HL-60/S4 treated with retinoic acid at 250 ng/mL for 4 days and 3 days (cell line): ENCODE data around the gene SLC47A2.
"Not testable (repeated sequence)": the region's sequence is repeated elsewhere in the genome, so short reads cannot be mapped to it uniquely, and the experiment has no call there.

Experiments
- in situ Hi-C: fragments of 300-500 bp; cut with MboI; formaldehyde crosslinking; loops from 2 replicates; pipeline ENCODE4 v1.7.0; 2022; ENCODE audit warnings: low sequenced_read_pairs

The SLC47A2 gene

DNA sequence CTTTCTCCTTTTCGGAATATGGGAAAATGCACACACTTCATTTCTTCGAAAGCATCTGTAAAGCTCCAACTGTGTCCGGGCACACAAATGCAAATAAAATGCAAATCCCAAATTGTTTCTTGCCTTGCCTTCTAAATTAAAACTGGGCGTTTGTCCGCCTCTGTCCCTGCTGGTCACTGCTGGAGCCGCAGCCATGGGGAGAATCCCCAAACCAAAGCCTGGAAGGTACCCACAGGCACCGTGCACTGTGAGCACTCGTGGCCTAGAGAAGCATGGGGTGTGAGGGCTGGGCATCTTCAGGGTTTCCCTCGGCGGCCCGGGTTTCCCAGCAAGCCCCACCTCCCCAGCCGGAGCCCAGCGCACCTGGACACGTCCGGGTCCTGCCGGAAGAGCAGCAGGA, 2.9 kb downstream of the SLC47A2 start:
- in situ Hi-C loops = no loop called here

- in situ Hi-C loops = no loop called here
Observed at GRCh38 chr17:19712436-19713004, 3.9 kb downstream of the SLC47A2 start.

DNA sequence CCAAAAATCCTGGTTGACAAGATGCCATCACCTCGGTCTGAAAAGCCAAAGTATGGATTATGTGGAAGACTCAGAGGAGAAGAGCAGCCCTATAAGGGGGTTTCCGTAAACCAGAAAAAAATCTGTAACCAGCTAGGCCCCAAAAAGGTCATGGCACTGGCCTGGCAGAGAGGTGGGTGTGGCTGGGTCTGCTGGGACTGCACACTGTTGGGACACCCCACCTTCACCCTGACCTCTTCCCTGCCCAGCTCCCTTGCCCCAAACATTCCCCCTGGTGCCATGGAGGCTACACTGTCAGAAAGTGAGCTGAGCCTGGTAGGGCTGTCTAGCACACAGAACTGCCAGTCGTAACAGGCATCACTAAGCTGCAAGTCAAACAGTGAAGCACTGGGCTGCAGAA, 6.5 kb downstream of the SLC47A2 start:
- in situ Hi-C loops = no loop called here

- in situ Hi-C loops = no loop called here
Observed at GRCh38 chr17:19708431-19709175, 7.8 kb downstream of the SLC47A2 start.

DNA sequence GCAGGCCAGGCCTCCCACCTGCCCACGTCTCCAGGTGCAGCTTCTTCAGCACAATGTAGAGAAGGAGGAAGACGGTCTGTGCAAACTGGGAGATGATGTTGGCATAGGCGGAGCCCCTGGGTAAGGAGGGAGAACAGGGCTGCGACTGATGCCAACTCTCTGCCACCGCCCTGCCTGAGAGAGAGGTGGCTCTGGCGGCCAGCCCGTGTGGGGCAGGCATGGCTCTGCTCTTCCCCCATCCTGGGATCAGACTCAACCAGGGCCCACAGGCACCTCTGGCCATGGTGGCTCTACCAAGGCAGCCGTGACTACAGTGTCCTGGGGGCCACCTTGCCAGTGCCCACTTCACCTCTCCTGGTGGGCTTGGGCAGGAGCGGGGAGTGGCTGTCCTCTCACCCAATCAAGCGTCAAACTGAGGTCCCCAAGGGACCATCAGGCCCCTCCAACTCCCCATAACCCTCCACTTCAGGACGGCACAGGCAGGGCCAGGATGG, 8.6 kb downstream of the SLC47A2 start:
- in situ Hi-C loops = no loop called here

DNA sequence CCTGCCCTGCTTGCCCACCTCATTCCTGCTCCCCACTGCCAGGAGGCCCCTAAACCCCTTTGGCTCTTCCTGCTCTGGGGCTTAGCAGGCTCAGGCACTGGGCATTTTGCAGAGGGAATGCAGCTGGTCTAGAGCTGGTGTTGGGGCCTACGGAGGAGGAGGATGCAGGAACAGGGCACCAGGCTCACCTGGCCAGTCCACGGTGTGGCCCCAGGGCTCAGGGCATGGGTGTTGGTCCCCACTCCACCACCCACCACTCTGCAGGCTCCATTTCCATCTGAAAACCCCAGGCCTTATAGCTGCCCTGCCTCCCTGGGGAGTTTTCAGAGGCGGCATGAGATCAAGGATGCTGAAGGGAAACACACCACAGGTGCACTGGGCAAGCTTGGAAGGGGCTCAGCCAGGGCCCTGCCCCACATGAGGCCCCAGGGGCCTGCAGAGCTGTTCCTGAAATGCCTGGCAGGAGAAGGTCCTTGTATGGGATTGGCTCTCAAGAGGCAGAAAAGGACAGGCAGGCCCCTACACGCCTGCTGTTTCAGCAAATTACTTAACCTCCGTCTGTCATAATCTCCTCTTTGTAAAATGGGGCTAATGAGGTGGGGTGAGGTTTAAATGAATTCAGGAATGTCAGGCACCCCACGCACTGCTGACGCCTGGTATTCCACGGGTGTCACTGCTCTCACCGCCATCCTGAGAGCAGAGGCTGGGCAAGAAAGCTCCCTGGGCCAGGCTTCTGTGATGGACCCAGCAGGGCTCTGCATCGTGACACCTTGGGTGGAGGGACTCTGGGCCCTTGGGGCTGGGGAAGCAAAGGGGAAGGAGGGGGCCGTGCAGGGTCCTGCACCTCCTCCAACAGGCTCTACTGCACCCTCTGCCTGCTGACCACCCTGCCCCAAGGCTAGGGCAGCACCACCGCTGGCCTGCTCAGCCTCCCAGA, 9.3 kb downstream of the SLC47A2 start:
- in situ Hi-C loops = no loop called here

- in situ Hi-C loops = no loop called here
Observed at GRCh38 chr17:19705771-19706770, 10.3 kb downstream of the SLC47A2 start.

- in situ Hi-C loops = no loop called here
Observed at GRCh38 chr17:19705201-19705600, 11.2 kb downstream of the SLC47A2 start.

GRCh38 chr17:19703828-19704613, 12.4 kb downstream of the SLC47A2 start:
- in situ Hi-C loops = no loop called here

DNA sequence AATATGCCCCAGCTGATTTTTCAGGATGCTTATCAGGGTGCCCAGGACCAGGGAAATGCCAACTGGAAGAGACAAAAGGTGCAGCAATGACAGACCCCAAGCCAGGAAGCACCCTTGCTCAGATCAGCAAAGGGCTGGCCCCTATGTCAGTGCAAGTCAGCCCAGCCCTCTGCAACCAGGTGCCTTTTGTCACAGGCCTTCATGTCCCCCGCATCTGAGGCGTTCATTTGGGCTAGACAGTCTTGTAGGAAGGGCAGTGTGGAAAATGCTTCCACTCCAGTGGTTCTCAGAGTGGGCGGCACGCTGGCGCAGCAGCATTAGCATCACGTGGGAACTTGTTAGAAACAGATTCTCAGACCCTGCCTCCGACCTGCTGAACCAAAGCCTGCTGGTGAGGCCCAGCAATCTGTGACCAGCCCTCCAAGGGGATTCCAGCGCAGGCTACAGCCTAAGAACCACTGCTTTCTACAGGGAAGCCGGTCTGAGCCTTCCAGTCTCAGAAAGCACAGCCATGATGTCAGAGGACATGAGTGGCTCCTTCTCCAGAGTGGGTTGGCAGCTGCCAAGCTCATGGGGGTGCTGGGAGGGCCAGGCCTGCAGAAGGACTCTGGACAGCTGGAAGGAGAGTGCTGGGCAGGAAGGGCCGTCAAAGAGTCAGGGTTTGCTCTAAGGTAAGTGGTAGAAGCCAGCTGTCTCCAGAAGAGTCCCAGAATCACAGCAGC, 13.1 kb downstream of the SLC47A2 start:
- in situ Hi-C loops = no loop called here

- in situ Hi-C loops = no loop called here
Observed at GRCh38 chr17:19702217-19702641, 14.2 kb downstream of the SLC47A2 start.

GRCh38 chr17:19686400-19687090, 29.8 kb downstream of the SLC47A2 start:
- in situ Hi-C loops = no loop called here

DNA sequence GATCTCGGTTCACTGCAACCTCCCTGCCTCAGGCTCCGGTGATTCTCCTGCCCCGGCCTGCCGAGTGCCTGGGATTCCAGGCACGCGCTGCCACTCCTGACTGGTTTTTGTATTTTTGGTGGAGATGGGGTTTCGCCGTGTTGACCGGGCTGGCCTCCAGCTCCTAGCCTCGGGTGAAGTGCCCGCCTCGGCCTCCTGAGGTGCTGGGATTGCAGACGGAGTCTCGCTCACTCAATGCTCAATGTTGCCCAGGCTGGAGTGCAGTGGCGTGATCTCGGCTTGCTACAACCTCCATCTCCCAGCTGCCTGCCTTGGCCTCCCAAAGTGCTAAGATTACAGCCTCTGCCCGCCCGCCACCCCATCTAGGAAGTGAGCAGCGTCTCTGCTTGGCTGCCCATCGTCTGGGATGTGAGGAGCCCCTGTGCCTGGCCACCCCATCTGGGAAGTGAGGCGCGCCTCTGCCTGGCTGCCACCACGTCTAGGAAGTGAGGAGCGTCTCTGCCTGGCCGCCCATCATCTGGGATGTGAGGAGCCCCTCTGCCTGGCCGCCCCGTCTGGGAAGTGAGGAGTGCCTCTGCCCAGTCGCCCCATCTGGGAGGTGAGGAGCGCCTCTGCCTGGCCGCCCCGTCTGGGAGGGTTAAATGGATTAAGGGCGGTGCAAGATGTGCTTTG, 31.3 kb downstream of the SLC47A2 start:
- in situ Hi-C loops = not testable (repeated sequence)

- in situ Hi-C loops = no loop called here
Observed at GRCh38 chr17:19683117-19683516, 33.3 kb downstream of the SLC47A2 start.

DNA sequence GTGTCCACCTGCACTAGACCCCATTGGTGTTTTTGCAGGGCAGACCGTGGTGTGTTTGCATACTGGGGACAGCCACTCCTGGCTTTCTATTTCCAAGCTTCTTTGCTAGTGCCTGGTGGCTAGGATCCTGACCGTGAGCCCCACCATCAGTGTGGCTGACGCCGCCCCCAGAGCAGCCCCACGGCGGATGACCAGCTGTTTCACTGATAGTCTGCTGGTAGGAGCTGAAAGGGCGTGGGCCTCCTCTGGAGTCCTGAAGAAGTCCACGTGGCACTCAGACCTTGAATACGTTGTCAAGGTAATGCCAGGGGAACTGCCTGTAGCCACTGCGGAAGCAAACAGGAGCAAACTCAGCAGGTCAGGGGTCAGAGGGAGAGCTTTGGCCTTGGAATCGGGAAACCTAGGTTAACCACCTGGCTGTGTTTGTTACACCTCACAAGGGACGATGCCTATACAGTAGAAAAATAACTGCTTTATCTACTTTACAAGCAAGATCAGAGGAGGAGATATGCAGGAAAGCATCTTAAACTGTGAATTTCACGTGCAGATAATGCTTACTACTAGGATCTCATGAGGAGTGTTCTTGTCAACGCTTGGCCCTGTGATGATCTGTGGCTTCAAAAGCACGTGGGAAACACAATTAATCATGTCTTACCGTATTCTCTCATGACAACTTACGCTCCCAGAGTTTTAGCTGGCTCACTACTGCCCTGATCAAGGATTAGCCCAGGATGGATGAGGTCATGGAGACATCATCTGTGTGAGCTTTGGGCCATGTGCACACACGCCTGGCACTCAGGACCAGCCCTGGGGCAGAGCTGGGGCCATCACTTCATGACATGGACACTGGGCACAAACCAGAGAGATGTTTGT, 37.6 kb downstream of the SLC47A2 start:
- in situ Hi-C loops = no loop called here

DNA sequence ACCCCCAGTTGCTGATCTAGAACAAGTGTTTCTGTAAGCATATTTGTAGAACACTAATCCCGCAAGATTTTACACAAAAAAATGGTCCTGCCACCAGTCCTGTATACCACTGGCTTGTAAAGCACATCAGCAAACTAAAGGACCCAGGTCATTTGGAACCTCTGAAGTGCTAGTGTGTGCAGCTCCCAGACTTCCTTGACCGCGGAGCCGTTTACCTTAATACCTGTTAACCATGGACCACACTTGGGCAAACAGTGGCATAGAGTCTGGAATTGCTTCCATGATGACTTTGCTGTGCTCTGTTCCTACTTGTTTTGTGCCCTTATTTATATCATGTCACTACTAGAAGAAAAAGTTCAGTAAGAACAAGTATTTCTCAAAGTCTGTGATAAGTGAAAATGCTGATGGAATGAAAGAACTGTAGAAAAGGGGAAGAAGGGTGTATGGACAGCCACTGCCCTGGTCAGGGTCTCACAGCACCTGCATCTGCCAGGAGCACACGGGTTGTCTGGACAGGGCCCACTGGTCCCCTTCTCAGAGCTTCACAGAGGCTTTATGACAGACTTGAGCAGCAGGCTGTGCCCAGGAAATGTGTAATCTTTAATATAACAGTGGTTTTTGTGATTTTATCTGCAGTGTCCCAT, 38.5 kb downstream of the SLC47A2 start:
- in situ Hi-C loops = no loop called here
